GM10248 (cell line): ENCODE data around the gene ADGRL2.
A peak's percentile ranks its signal among the peaks of the same experiment; 100 is the strongest.

Experiments
- CTCF ChIA-PET: fragments of 300-600 bp; sonication (Branson Sonifier 250); formaldehyde crosslinking; extraction: SDS; loops from one replicate; lab custom pipeline; 2021; ENCODE audit warnings: antibody characterized with exemption; lab: Yijun Ruan, JAX
- POLR2A ChIA-PET: fragments of 350-650 bp; sonication (Branson Sonifier 250); formaldehyde crosslinking; extraction: SDS; loops from one replicate; lab custom pipeline; 2020; ENCODE audit warnings: antibody characterized with exemption; lab: Yijun Ruan, JAX
- DNase-seq: peaks from one replicate; pipeline ENCODE4 v3.0.0; 2012; ENCODE audit errors: extremely low spot score
- CTCF ChIP-seq: IDR thresholded peaks from 2 replicates; pipeline ENCODE4 v1.5.1; 2012; ENCODE audit warnings: mild to moderate bottlenecking, low read depth; ENCODE audit errors: extremely low read depth, missing control alignments, control extremely low read depth

Gene ADGRL2

DNA sequence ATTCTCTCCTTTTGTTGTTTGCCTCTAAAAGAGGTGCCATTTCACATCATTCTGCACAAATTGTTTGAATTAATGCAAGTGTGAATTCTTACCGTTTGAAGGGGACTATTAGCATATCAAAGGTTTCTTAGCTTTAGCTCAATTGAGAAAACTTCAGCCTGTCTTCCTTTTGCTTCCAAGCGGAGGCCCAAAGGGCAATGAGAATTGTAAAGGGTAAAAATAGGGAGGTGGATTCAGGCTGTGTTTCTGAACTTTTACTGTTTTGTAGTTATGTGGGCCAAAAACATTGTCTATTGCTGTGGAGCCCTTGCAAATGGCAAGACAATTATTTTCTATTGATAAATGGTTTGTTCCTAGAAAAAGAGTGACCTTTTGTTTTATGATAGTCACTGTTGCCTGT lies 3.6 kb downstream of the ADGRL2 start:
- no peak for TF ChIP-seq CTCF
- no peak for DNase-seq
- ChIA-PET POLR2A (no interaction called here), CTCF (interaction anchor here (1.9 kb wide), 1 partner anchor 11 kb away, joined by 5 read pairs; no protein-coding TSS in a partner anchor)

DNA sequence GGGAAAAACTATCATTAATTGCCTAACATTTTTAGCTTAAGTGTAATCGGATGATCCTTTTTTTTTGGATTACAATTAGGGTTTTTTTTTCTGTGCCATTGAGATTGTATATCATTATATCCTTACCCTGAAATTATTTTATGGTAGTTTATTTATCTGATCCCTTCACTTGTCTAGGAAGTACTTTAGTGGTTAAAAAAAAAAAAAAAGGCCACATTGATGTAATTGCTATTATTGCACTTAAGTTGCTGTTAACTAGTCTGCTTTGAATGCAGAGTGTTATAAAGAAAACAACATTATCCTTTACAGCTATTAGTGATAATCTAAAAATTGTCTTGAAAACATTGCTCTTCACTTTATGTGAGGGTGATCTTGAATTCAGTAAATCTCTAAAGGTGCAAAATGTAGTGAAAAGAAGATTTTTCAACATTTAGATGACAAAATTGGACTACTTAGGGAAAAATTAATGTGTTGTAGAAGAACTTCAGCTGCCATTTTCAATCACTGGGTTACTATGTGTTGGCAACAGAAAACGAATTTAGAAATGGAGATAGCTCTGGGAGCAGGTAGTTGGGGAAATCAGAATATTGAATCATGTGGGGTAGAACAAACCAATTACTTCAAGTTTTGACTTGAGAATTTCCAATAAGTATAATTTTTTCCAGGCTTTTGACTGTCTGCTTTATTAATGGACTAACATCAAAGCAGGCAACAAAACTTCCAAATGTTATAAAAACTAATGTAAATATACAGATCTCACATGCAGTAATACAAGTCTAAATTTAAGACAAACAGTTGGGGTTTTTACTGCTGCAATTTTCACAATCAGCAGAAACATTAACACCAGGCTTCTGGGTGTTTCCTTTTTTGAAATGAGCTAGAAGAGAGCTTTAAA lies 5.0 kb downstream of the ADGRL2 start:
- ChIA-PET POLR2A (no interaction called here), CTCF (interaction anchor here (1.0 to 1.9 kb wide), 3 partner anchors 8 to 18 kb away, joined by 3 to 5 read pairs (median 4); no protein-coding TSS in a partner anchor)
- DNase-seq = no peak
- TF ChIP-seq CTCF = no peak

- no peak for DNase-seq
- ChIA-PET POLR2A (no interaction called here), CTCF (interaction anchor here (1.0 to 1.6 kb wide), 2 partner anchors 8 to 18 kb away, joined by 3 to 4 read pairs; no protein-coding TSS in a partner anchor)
- TF ChIP-seq CTCF = no peak
Observed at GRCh38 chr1:81806432-81806770, 5.7 kb downstream of the ADGRL2 start.

GRCh38 chr1:81808760-81809159 lies 8.0 kb downstream of the ADGRL2 start:
- no peak for DNase-seq
- ChIA-PET POLR2A (no interaction called here), CTCF (no interaction called here)
- TF ChIP-seq CTCF = no peak

DNA sequence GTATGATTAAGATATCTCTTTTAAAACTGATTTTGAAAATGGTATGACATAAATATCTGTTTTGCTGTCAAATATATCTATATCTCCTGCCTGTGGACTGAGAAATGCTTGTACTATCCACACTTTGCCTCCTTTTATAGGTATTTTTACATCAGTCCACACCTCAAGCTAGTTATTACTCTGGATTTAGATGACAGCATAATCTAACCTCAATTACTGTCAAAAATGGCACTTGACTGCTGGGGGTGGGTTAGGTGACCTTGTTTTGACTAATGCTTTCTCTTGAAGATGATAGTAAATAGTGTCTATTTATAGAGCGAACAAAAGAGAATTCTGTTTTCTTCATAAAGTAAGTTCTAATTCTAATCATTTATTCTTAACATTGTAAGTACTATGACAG lies 9.1 kb downstream of the ADGRL2 start:
- ChIA-PET CTCF (no interaction called here), POLR2A (no interaction called here)
- no peak for TF ChIP-seq CTCF
- no peak for DNase-seq

DNA sequence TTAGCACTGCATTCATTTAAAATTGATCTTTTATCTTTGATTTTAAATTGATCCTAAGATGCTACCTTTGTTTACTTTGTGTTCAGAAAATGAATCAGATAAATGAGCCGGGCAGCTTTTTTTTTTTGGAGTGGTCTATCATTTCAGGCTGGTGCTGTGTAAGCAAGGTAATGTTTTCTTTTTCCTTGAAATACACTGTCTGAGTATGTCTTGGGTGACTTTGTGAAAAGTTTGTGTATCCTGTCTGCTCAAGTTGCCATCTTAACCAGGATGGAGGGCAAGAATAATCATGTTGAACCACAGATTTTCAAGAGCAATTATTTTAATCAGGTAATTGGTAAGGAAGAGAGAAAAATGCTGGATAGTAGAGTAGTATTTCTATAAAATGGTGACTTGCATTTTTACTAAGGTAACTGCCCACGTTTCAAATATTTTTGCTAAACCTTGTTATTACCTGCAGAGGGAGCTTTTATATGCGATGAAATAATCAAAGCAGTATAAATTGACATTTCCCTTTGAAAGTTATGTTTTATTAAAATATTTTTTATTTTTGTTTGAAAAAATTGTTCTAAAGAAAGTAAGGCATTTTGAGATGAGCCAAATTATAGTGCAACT lies 11.1 kb downstream of the ADGRL2 start:
- TF ChIP-seq CTCF = peak; percentile 0
- no peak for DNase-seq
- ChIA-PET CTCF (no interaction called here), POLR2A (no interaction called here)
